SK-N-SH treated with all-trans-retinoic acid at 6 μM for 48 hours (cell line): Measurements from ENCODE around the gene PPP1R15B.

ENCODE experiments used
- ARNTL ChIP-seq: fragments of 450-650 bp; formaldehyde crosslinking; IDR thresholded peaks from 2 replicates; pipeline ENCODE4 v1.5.0; 2020; ENCODE audit warnings: low read depth, mild to moderate bottlenecking, moderate library complexity, borderline replicate concordance
- CREB5 ChIP-seq: fragments of 250-450 bp; sonication (Bioruptor Pico); IDR thresholded peaks from 2 replicates; pipeline ENCODE4 v1.5.1; 2020; ENCODE audit warnings: low read depth, mild to moderate bottlenecking, moderate library complexity
- ESRRG ChIP-seq: fragments of 250-450 bp; sonication (Bioruptor Pico); IDR thresholded peaks from 2 replicates; pipeline ENCODE4 v1.6.1; 2021; ENCODE audit warnings: mild to moderate bottlenecking
- OSR1 ChIP-seq: fragments of 250-450 bp; sonication (Bioruptor Pico); IDR thresholded peaks from 2 replicates; pipeline ENCODE4 v1.8.0; 2022; ENCODE audit warnings: moderate library complexity, mild to moderate bottlenecking, inconsistent platforms
- PATZ1 ChIP-seq: fragments of 250-450 bp; sonication (Bioruptor Pico); IDR thresholded peaks from 2 replicates; pipeline ENCODE4 v1.8.0; 2020; ENCODE audit warnings: mild to moderate bottlenecking, moderate library complexity, borderline replicate concordance
- PPARA ChIP-seq: fragments of 250-450 bp; sonication (Bioruptor Pico); IDR thresholded peaks from 2 replicates; pipeline ENCODE4 v1.5.0; 2020; ENCODE audit warnings: mild to moderate bottlenecking, borderline replicate concordance
- RARB ChIP-seq: fragments of 250-450 bp; sonication (Bioruptor Pico); IDR thresholded peaks from 2 replicates; pipeline ENCODE4 v1.8.0; 2021; ENCODE audit warnings: mild to moderate bottlenecking, moderate library complexity
- TCF4 ChIP-seq: fragments of 250-450 bp; sonication (Bioruptor Pico); IDR thresholded peaks from 2 replicates; pipeline ENCODE4 v1.8.0; 2021; ENCODE audit warnings: mild to moderate bottlenecking, moderate library complexity, borderline replicate concordance
- TOX ChIP-seq: fragments of 250-450 bp; sonication (Bioruptor Pico); IDR thresholded peaks from 2 replicates; pipeline ENCODE4 v1.8.0; 2021; ENCODE audit warnings: mild to moderate bottlenecking, moderate library complexity, borderline replicate concordance
- ZC3H10 ChIP-seq: fragments of 250-450 bp; sonication (Bioruptor Pico); IDR thresholded peaks from 2 replicates; pipeline ENCODE4 v1.5.1; 2021; ENCODE audit warnings: mild to moderate bottlenecking, moderate library complexity
- ZFP3 ChIP-seq: fragments of 250-450 bp; sonication (Bioruptor Pico); IDR thresholded peaks from 2 replicates; pipeline ENCODE4 v1.5.0; 2020; ENCODE audit warnings: mild to moderate bottlenecking, moderate library complexity
- ZFP30 ChIP-seq: fragments of 450-650 bp; formaldehyde crosslinking; IDR thresholded peaks from 2 replicates; pipeline ENCODE4 v1.5.0; 2022; ENCODE audit warnings: mild to moderate bottlenecking, moderate library complexity
- TF ChIP-seq, protein P1 (sequence below): fragments of 250-450 bp; sonication (Bioruptor Pico); IDR thresholded peaks from 2 replicates; pipeline ENCODE4 v1.5.0; 2020; ENCODE audit warnings: mild to moderate bottlenecking, moderate library complexity
- TF ChIP-seq, protein P2 (sequence below): fragments of 250-450 bp; sonication (Bioruptor Pico); IDR thresholded peaks from 2 replicates; pipeline ENCODE4 v1.5.1; 2021; ENCODE audit warnings: mild to moderate bottlenecking, moderate library complexity

GRCh38 chr1:204421441-204421840, 9.8 kb upstream of the PPP1R15B start:
- no peak for TF ChIP-seq RARB
- TF ChIP-seq, protein P1, sequence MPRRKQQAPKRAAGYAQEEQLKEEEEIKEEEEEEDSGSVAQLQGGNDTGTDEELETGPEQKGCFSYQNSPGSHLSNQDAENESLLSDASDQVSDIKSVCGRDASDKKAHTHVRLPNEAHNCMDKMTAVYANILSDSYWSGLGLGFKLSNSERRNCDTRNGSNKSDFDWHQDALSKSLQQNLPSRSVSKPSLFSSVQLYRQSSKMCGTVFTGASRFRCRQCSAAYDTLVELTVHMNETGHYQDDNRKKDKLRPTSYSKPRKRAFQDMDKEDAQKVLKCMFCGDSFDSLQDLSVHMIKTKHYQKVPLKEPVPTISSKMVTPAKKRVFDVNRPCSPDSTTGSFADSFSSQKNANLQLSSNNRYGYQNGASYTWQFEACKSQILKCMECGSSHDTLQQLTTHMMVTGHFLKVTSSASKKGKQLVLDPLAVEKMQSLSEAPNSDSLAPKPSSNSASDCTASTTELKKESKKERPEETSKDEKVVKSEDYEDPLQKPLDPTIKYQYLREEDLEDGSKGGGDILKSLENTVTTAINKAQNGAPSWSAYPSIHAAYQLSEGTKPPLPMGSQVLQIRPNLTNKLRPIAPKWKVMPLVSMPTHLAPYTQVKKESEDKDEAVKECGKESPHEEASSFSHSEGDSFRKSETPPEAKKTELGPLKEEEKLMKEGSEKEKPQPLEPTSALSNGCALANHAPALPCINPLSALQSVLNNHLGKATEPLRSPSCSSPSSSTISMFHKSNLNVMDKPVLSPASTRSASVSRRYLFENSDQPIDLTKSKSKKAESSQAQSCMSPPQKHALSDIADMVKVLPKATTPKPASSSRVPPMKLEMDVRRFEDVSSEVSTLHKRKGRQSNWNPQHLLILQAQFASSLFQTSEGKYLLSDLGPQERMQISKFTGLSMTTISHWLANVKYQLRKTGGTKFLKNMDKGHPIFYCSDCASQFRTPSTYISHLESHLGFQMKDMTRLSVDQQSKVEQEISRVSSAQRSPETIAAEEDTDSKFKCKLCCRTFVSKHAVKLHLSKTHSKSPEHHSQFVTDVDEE (CRISPR knock-in tag), result no peak
- no peak for TF ChIP-seq ZFP30 (CRISPR knock-in tag)
- no peak for TF ChIP-seq ESRRG (CRISPR knock-in tag)
- no peak for TF ChIP-seq ARNTL (CRISPR knock-in tag)
- TF ChIP-seq PPARA, result no peak
- TF ChIP-seq ZC3H10, result no peak
- TF ChIP-seq TOX (CRISPR knock-in tag), result no peak
- TF ChIP-seq, protein P2, sequence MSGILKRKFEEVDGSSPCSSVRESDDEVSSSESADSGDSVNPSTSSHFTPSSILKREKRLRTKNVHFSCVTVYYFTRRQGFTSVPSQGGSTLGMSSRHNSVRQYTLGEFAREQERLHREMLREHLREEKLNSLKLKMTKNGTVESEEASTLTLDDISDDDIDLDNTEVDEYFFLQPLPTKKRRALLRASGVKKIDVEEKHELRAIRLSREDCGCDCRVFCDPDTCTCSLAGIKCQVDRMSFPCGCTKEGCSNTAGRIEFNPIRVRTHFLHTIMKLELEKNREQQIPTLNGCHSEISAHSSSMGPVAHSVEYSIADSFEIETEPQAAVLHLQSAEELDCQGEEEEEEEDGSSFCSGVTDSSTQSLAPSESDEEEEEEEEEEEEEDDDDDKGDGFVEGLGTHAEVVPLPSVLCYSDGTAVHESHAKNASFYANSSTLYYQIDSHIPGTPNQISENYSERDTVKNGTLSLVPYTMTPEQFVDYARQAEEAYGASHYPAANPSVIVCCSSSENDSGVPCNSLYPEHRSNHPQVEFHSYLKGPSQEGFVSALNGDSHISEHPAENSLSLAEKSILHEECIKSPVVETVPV (CRISPR knock-in tag), result no peak
- no peak for TF ChIP-seq CREB5 (CRISPR knock-in tag)
- no peak for TF ChIP-seq PATZ1 (CRISPR knock-in tag)
- no peak for TF ChIP-seq ZFP3 (CRISPR knock-in tag)
- no peak for TF ChIP-seq OSR1 (CRISPR knock-in tag)
- TF ChIP-seq TCF4 (CRISPR knock-in tag), result no peak
